Measurements from ENCODE around the gene ABTB1. TPM values are rescaled to one million over a fixed set of nuclear protein-coding genes. Genes with fewer than 3 reads are reported as not detected.
"Not testable (repeated sequence)": the region's sequence is repeated elsewhere in the genome, so short reads cannot be mapped to it uniquely, and the experiment has no call there.

The ABTB1 gene
- total RNA-seq, 1 donor from 2014 or later: 23.9 TPM

DNA sequence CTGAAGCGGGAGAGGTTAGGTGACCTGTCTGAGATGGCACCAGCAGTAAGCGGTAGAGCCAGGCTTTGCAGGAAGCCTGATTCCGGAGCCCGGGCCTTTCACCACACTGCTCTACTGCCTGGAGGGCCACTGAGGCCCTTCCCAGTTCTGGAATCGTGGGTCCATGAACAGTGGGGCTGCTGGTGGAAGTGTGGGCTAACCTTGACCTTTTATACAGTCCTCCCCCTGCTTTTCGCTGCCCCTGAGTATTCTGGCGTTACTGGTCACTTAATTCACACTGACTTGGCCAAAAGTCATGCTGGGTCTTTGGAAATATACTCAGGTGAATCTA, 2.6 kb upstream of the ABTB1 start:
- intact Hi-C loops (cut with micrococcal nuclease): loop anchor here (10.0 kb wide), 1 partner anchor 945 kb away; no protein-coding TSS in a partner anchor

DNA sequence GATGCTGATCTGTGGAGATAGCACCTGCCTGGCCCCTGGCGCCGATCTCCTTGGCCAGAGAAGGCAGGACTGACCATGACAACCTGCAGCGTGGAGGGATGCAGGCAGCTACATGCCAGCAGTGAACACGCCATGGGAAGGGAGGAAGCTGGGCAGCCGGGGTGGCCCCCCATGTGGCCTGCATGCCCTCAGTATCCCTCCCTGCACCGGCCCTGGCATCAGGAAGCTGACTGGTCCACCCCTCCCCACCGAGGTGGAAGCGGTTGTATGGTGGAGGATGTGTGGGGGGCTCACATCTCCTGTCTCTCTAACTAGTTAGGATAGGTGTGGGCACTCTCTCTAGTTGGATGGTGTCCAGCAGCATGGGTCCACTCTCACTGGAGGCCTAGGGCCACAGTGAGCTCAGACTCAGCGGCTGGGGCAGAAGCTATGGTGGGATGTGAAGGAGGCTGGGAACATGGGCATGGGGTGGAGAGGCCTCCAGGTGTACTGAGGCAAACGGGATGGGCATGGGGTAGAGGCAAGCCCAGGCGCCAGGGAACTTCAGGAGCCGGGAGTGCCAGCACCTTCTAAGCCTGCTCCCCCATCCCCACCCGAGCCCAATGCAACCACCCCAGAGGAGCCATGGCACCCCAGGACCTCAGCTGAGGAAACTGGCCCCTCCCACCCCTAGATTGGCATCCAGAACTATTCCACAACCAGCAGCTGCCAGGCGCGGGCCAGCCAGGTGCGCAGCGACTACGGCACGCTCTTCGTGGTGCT, 1.8 kb upstream of the ABTB1 start:
- intact Hi-C loops (cut with micrococcal nuclease): loop anchor here (10.0 kb wide), 1 partner anchor 944 kb away; no protein-coding TSS in a partner anchor

DNA sequence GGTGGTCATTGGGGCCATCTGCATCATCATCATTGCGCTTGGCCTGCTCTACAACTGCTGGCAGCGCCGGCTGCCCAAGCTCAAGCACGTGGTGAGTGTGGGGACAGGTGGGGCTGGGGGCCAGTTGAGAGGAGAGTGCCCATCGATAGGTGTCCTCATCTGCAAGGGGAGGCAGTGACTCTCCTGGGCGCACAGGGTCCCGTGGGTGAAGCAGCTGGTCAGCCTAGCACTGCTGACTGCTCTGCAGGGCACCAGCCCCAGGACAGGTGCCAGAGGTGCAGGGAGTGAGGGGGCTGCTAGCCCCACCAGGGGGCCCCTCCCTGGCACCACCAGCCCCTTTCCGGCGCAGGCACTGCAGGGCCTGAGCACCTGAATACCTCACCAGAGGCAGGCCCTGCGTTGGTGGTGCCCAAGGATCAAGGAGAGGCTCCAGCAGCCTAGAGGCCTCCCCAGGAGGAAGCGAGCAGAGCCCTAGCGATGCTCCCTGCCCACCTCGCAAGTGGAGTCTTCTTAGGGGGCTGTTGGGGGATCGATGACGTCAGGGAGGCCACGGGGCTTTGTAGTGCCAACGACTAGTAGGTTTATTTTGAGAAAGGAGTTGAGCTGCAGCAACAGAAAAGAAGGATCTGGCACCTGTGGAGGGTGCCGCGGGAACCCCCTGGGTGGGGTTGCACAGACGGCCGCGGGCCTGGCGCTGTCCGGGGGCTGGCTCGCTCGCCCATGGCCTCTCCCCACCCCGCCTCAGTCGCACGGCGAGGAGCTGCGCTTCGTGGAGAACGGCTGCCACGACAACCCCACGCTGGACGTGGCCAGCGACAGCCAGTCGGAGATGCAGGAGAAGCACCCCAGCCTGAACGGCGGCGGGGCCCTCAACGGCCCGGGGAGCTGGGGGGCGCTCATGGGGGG, 976 bp upstream of the ABTB1 start:
- intact Hi-C loops (cut with micrococcal nuclease): loop anchor here (1.0 to 10.0 kb wide), 11 partner anchors 26 to 1755 kb away; partner anchors contain the start of genes MCM2, PODXL2, RUVBL1 and TPRA1

DNA sequence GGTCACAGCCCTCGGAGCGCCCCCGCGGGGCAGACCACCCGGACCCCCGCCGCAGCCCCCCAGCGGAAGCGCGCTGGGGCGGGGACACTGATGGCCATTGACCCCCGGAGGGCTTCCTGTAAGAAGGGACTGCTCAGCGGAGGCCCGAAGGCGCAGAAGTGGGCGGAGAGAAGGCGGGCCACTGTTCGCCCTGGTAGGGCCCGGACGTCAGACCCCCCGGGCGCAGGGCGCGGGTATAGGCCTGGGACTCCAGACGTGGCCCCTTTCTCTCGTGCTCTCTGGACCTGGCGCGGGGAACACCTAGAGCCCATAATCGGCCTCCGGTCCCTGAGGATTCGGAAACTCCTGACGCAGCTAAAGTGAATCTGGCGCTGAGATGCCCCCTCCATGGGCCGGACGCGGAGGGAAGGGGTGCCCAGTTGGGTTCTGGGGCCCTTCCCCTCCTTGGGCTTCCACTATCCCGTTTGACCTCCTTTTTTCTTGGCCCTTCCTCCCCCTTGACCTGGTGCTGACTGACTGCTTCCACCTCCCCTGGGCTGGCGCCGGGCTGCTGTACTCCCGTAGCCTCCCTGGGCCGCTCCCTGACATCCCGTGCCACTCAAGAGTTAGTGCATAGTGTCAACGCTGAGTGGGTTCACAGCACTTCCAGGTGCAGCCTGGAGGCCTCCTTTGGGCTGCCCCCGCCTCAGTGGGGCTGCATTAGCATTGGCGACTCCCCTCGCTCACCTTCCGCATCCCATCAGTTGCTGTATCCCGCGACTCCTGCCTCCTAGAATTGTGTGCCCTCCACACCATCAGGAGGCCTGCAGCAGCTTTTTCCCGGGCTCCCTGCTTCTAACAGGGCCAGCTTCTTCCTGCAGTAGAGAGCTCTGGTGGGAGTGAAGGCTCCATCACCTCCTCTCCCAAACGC, 694 bp downstream of the ABTB1 start:
- intact Hi-C loops (cut with micrococcal nuclease): loop anchor here (1.0 to 10.0 kb wide), 6 partner anchors 98 to 1757 kb away; partner anchors contain the start of genes EEFSEC, SEC61A1 and ZXDC

DNA sequence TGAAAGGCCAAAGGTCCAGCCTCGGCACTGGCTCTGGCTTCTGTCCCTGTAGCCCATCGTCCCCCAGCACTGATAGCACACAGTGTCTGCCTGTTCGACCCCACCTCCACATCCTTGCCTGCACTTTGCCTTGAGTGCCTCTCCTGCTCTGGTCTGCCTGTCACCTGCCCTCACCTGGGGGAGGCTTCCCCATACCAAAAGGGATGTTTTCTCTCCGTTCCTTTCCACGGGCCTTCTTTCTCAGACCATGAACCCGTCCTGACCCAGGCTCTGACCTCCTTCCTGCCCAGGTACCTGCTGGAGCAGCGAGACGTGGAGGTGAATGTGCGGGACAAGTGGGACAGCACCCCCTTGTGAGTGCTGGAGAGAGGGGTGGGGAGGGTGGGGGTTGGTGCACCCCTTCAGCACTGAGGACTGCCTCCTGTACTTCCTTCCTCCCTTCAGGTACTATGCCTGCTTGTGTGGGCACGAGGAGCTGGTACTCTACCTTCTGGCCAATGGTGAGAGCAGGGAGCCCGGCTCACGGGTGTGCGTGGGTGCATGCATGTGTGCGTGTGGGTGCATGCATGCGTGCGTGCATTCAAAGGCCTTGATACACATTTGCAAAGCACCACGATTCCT, 1.5 kb downstream of the ABTB1 start:
- intact Hi-C loops (cut with micrococcal nuclease): loop anchor here (10.0 kb wide), 1 partner anchor 941 kb away; no protein-coding TSS in a partner anchor

DNA sequence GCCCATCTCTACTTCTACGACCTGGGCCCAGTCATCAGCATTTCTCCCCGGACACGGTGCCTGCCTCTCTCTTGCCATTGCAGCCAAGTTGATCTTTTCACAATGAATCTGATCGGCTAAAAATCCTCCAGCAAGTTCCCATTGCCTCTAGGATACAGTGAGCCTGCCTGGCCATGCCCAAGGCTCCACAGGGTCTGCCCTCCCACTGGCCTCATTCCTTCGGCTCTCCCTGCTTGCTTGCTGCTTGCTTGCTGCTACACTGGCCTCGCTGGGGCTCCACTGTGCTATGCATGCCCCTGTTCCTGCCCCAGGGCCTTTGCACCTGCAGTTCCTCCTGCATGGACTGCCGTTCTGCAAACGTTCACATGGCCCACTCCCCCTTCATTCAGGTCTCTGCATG, 2.0 kb downstream of the ABTB1 start:
- intact Hi-C loops (cut with micrococcal nuclease): loop anchor here (10.0 kb wide), 1 partner anchor 940 kb away; no protein-coding TSS in a partner anchor

DNA sequence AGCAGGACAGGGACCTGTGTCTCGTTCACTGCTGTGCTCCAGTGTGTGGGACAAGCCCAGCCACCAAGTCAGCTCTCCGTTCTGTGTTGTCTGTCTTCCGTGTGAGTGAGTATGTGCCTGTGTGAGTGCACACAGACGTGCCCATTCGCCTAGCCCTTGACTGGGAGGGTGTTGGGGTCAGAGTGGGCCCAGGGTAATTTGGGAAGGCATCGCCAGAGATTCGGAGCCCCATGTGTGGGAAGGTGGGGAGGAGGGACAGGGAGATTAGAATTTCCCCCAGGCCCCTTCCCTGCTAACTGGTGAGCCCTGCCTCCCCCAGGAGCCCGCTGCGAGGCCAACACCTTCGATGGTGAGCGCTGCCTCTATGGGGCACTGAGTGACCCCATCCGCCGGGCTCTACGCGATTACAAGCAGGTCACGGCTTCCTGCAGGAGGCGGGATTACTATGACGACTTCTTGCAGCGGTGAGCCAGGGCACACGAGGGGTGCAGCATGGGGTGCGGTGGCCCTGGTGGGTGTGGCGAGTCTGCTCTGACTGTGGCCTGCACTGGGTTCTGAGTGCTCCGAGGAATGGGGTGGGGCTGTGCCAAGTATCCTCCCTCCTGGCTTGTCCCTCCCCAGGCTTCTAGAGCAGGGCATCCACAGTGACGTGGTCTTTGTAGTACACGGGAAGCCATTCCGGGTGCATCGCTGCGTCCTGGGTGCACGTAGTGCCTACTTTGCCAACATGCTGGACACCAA, 3.1 kb downstream of the ABTB1 start:
- intact Hi-C loops (cut with micrococcal nuclease): loop anchor here (10.0 kb wide), 1 partner anchor 939 kb away; no protein-coding TSS in a partner anchor

DNA sequence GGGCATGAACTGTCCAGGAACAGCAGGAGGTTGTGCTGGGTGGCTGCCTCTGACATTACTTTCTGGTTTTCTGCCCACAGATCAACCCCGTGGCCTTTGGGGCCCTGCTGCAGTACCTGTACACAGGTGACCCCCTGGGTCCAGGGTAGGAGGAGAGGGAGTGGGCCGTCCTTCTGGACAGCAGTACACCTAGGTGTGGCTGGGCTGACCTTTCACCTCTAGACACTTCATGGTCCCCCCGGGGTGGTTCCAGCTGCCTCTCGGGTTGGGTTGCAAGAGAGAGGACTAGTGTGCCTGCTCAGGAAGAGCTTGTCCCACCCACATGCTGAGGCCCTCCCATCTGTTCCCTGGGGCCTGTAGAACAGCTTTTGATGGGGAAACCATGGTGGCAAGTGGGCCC, 3.7 kb downstream of the ABTB1 start:
- intact Hi-C loops (cut with micrococcal nuclease): loop anchor here (10.0 kb wide), 1 partner anchor 938 kb away; no protein-coding TSS in a partner anchor

DNA sequence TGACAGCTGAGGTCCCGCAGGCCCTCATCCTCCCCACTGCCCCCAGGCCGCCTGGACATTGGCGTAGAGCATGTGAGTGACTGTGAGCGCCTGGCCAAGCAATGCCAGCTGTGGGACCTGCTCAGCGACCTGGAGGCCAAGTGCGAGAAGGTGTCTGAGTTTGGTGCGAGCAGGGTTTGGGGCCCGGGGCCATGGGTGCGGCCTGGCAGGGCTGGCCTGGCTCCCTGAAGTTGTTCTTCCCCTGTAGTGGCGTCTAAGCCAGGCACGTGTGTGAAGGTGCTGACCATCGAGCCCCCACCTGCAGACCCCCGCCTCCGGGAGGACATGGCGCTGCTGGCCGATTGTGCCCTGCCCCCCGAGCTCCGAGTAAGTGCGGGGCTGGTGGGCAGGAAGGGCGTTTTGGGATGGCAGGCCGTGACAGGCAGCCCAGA, 4.2 kb downstream of the ABTB1 start:
- intact Hi-C loops (cut with micrococcal nuclease): loop anchor here (10.0 kb wide), 1 partner anchor 938 kb away; no protein-coding TSS in a partner anchor

DNA sequence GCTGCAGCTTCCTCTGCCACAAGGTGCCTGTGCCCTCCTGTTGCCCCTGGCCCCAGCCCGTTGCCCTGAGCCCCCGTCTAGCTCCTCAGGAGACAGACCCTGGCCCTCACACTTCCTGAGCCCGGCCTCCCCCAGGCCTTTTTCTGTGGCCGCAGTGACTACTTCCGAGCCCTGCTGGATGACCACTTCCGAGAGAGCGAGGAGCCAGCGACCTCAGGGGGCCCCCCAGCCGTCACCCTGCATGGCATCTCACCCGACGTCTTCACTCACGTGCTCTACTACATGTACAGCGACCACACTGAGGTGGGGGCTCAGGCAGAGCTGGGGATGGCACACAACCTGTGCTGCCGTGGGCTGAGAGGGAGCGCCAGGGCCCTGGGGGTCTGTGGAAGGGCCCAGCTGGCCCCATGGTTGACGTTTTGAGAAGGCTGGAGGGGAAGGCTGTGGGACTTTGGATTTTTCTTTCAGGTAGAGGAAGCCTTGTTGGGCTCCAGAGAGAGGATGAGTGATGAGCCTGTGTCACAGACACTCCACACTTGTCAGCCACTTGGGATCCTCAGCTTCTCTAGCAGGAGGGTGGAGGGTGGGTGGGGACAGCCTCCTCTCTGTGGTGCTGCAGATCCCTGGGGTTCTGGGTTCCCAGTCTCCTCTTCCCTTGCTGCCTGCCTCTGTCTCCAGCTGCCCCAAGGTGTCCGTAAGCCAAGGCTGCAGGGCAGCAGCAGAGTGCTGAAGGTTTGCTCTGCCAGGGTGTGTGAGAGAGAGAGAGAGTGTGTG, 5.0 kb downstream of the ABTB1 start:
- intact Hi-C loops (cut with micrococcal nuclease): loop anchor here (10.0 kb wide), 1 partner anchor 937 kb away; no protein-coding TSS in a partner anchor

DNA sequence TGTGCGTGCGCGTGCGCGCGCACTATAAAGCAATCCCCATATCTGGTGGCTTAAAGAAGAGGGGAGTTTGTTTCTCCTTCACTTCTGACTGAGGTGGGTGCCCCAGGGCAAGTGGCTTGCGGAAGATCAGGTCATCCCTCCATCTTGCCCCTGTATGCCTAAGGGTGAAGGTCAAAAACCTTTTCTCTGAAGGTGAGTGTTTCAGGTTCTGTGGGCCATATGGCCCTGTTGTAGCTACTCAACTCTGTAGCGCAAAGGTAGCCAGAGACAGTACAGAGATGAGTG, 5.5 kb downstream of the ABTB1 start:
- intact Hi-C loops (cut with micrococcal nuclease): loop anchor here (10.0 kb wide), 1 partner anchor 937 kb away; no protein-coding TSS in a partner anchor

DNA sequence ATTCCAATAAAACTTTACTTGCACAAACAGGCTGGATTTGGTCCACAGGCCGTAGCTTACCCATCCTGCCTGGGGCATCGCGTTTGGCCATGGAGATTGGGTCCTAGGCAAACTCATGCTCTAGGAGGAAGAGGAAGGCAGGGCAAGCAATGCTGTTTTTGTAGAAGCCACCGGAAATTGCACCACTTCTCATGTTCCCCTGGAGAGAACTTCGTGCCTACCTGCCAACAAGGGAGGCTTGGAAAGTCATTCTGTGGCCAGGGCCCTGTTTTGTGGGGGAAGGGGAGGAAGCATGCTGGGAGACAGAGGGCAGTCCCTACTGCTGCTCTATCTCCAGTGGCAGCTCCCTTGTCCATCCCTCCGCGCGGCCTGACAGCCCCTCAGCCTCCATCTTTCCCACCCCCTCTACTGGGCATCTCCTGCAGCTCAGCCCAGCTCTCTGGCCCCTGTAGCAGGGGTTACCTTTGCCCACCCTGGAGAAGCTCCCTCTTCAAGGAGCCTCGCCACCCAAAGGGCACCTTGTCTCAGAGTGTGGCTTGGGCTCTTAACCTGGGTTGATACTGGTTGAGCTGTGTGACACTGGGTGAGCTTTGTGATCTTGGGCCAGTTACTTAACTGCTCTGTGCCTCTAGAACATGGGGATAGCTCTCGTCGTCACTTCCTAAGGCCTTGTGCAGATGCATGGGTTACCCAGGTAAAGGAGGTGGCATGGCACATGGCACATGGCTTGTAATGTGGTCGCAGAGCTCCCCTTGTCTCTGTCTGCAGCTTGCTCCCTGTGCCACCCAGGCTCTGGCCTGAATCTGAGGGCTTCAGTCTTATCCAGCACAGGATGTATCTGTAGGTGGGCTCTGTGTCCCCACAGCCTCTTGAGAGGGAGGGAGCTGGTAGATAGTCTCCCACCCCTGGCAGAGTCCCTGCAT, 6.1 kb downstream of the ABTB1 start:
- intact Hi-C loops (cut with micrococcal nuclease): loop anchor here (10.0 kb wide), 1 partner anchor 936 kb away; no protein-coding TSS in a partner anchor

DNA sequence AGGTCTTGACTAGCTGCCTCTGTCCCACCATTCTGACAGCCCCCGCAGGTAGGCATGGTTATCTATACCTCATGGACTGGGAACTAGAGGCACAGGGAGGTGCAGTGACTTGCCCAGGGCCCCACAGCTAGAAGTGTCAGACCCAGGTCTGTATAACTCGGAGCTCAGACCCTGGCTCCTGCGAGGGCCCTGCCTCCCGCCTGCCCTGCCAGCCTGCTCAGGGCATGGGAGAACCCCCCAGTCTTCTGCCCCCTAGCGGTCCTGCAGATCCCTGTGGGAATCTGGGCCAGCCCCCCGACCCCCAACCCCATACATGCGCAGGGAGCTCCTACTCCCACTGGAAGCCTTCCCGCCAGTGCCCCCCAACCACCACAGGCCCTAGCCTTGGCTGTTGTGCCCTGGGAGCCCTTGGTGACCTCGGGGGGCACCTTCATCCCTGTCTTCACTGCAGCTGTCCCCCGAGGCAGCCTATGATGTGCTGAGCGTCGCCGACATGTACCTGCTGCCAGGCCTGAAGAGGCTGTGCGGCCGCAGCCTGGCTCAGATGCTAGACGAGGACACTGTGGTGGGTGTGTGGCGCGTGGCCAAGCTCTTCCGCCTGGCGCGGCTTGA, 6.9 kb downstream of the ABTB1 start:
- intact Hi-C loops (cut with micrococcal nuclease): loop anchor here (10.0 kb wide), 1 partner anchor 935 kb away; no protein-coding TSS in a partner anchor

DNA sequence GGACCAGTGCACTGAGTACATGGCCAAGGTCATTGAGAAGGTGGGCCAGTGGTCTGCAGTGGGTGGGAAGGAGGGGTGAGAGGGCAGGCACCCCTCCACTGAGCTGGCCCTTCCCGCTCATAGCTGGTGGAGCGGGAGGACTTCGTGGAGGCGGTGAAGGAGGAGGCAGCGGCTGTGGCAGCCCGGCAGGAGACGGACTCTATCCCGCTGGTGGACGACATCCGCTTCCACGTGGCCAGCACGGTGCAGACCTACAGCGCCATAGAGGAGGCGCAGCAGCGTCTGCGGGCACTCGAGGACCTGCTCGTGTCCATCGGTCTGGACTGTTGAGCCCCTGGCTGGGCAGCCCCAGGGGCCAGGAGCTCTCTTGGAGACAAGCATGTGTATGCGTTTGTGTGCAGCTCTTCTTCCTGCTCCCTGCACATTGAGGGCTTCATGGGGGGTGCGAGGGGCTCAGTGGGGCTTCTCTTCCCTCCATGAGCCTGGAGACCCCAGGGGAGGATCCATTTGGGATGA, 7.5 kb downstream of the ABTB1 start:
- intact Hi-C loops (cut with micrococcal nuclease): no loop called here

DNA sequence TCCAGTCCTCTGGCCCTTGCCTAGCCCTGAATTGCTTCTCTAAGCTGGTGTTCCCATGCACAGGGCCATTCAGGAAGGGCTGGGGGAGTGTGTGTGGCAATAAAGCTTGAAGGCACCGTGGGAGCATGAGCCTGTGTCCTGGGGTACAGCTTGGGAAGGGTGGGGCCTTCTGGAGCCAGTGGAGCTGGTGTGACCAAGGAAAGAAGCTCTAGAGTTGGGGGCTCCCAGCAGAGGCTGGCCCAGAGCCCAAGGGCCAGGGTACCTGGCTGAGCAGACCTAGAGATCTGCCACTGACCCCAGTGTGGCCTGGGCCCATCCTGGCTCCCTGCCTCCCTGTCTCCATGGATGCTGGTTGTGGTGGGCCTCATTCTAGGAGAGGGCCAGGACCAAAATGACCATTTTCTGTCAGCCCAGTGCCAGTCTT, 8.1 kb downstream of the ABTB1 start:
- intact Hi-C loops (cut with micrococcal nuclease): no loop called here

DNA sequence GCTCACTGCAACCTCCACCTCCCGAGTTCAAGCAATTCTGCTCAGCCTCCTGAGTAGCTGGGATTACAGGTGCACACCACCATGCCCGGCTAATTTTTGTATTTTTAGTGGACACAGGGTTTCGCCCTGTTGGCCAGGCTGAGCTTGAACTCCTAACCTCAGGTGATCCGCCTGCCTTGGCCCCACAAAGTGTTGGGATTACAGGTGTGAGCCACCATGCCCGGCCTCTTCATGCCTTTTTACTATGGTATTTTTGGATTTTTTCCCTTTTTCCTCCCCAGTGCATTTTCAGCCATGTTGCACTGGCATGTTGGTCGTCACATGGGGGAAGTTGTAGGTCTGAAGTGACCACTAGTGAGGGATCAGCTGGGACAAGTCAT, 9.4 kb downstream of the ABTB1 start:
- intact Hi-C loops (cut with micrococcal nuclease): not testable (repeated sequence)

DNA sequence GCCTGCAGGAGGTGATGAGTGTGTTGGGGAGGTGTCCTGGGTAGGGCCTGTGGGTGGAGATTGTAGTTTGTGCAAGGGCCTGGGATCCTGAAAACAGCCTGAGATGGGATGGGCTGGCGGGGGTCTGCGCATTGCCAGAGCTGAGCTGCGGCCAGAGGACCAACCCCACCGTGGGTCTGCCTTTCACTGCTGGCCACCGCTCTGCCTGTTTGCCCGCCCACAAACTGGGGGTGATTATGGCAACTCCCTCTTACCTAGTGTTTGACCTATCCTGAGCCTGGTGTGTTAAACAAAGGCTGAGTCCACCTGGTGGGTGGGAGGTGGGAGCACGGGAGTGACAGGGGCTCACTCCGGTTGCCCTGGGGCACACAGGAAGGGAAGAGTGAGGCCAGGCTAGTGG, 9.8 kb downstream of the ABTB1 start:
- intact Hi-C loops (cut with micrococcal nuclease): no loop called here

Data from T-helper 1 cell treated with Interleukin-12 subunit alpha and Interleukin-12 subunit beta and Interleukin-4 antibody, amounts not matched to agents 30 ng/mL and 1 ng/mL, for 36 hours (primary cell).